Adipose tissue (tissue), 3 donors: ENCODE results near the gene C1orf53. TPM values are rescaled to one million over a fixed set of nuclear protein-coding genes. Genes with fewer than 3 reads are reported as not detected.

ENCODE experiments used
- H3K27ac ChIP-seq: one replicate; pipeline ENCODE4 v1.5.1; 2013; ENCODE audit warnings: low read depth, low read length
- WGBS, 3 donors: extraction: QIAGEN DNeasy Blood & Tissue Kit; methylation state at CpG; one replicate each; pipeline ENCODE4 v1.1.7; 2013; 5-methylcytosine and 5-hydroxymethylcytosine counted together
- polyA plus RNA-seq, 3 donors: library from polyadenylated mRNA; stranded (reverse); fragments of 200-250 nt; gene quantifications; one replicate each; pipeline ENCODE4 v1.2.3, GENCODE V29; 2013
- donor health status: healthy with polysubstance abuse.
- donor health status: Bipolar disorder and iron deficiency.
- donor health status: healthy.

Gene C1orf53
- polyA plus RNA-seq, 3 donors = 3.0 to 6.7 (median 6.2) TPM

DNA sequence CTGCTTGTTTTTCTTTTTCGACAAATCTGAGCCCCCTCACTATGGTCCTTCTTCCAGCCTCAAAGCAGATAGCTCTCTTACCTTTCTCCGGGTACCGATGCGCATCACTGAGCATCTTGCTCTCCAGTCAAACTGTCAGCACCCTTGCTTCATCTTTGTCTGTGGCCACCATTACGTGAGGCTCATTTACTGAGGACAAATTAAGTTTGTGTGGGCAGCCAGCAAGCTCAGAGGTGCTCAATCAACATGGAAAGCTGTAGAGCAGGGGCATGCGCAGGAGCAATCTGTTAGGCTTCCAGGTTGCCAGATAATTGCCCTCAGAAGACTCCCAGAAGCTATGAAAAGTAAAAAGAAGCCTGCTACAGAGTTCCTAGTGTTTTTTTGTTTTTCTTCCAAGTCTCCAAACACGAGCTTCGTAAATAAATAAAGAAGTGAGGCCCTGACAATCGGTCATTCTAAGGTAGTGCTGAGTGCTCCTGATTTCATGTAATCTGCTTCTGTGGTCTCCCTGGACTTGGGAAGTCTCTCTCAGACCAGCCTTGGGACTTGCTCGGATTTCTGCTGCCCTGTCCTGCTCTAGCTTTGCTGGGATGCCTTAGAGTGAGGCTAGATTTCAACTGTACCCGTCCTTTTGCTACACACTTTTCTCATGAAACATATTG, 1.8 kb downstream of the C1orf53 start:
- H3K27ac ChIP-seq = no peak overlapping the region
- 42 to 75% (median 54%) methylated on average over 11 of the region's 11 CpGs for WGBS, 3 donors

DNA sequence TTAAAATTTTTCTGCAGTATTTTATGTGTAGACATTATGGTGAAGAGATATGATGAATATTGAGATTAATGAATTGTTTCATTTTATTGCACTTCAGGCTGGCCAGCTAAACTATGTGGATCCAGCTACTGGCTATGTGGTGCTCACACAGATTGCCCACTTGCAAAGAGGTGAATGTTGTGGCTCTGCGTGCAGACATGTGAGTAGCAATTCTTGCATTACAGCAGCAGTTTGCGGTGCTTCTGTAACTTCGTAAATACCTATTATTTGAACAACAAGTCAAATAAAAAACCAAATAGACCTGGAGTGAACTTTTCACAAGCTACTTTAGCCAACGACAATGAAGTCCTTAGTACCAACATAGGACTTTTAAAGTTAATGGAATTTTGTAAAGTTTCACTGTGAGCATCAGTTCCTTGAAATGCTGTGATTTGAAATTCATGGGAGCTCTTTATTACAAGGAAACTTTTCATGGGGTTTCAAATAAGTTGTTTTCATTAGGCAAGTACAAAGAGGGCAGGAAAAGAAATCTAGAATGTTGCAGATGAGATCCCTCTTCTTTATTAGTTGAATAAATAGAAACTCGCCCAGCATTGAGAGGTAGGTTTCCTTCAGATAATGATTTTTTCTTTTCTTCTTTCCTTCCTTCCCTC, 3.4 kb downstream of the C1orf53 start:
- no peak overlapping the region for H3K27ac ChIP-seq
- WGBS, 3 donors = 43 to 68% (median 49%) methylated on average over 5 of the region's 5 CpGs

DNA sequence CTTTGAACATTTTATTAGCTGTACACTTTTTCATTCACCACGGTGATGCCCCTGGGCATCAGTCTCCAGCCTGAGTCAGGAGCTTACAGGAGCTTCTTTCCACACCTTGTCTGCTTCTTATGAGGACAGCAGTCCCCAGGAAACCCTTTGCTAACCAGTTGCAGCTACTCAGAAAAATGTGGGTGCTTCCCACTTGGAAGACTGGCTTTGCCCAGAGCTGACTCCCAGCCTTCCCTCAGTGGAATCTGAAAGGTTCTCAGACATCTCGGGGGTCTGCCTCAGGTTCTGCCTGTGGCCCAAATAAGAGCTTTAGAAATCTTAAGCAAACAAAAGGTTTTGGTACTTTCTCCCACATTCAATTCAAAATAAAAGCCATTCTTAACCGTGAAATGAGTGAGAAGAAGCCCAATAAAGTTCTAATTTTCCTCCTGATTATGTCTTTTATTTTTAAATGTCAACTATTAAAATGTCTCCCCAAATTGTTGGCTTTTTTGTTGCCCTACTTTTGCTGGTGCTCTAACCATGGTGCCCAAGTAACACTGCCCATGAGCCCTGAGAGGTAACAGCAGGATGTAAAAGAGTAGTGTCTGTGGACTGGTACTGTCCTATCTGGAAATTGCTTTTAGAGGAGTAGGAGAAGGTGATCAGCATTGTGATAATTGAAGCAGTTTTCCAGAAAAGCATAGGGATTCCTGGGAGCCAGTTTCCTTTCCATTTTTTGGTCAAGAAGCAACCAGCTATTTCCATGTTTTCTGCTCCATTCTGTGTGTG, 5.6 kb downstream of the C1orf53 start:
- H3K27ac ChIP-seq = no peak overlapping the region
- WGBS, 3 donors = 36 to 81% (median 40%) methylated on average over 3 of the region's 3 CpGs

DNA sequence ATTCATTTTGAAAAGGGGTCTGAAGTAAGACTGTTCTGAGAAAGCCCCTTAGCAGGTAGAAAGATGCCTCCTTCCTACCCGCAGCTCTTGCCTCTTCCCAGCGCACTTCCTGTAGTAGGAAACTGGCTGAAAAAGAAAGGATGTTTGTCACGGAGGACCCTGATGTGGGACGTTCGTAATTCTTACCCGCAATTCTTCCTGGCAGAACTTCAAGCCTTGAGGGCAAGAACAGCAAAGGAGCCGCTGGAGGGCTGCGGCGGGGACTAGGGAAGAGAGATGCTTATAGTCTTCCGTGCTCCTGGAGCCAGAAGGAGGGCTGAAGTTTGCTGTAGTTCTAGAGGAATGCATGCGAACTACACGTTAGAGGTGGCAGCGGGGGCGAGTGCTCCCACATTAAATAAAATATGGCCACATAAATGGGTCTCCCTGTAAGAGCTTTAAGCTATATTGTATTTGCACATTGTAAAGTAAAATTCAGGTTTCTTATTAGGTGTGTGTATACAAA, 6.3 kb downstream of the C1orf53 start:
- 8 to 20% (median 9%) methylated on average over 14 of the region's 14 CpGs for WGBS, 3 donors
- H3K27ac ChIP-seq = no peak overlapping the region

DNA sequence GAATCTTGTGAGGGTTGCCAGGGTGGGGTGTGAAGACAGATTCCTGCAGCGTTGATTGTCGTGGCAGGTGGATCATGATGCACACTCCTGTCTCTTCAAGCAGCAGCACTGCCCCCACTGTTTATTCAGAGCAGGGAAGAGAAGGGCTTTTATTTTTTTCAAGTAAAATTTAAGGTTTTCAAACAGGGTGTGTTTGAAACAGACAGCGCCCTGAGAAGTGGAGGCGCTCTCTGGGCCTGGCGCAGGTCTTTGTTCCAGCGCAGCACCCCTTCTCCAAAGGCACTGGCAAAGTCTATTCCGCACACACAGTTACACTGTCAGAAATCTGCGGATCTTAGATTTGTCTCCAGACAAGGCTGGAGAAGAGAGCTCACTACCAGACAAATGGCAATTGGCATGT, 7.0 kb downstream of the C1orf53 start:
- WGBS, 3 donors = 17 to 19% (median 19%) methylated on average over 8 of the region's 8 CpGs

DNA sequence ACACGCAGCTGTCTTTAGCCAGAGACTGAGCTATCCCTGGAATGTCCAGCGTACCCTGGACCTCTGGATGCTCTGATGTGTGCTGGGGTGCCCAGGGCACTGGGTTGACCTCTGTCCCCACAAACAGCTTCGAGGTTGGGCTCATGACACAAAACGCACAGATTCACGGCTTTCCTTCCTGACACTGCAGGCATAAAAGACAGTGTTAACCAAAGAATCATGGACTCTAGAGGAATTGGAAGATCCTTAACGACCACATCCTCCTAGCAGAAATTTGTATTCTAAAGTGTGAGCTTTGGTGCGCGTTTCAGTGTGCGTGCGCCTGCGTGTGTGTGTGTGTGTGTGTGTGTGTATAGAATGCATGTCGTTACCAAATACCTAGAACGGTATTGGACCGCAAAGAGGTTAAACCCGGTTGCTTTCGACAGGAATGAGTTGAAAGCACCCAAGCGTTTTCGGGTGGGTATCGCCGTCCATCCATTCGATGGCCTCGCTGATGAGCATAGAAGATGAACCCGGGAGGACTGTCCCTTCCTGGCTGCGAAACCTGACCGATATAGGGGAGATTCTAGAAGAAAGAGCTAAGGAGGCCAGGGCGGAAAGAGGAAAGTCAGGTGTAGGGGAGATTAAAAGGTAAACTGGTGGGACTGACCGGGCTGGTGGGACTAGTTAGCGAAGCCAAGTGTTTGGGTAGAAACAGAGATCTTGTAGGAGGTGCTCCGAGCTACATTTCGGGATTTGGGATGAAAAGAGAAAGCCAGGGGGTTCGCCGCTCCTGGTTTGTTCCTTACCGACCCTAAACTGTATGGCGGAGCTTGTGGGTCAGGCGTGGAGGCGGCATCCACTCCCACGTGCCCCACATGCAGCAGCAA, 7.9 kb downstream of the C1orf53 start:
- WGBS, 3 donors = 7 to 9% (median 9%) methylated on average over 37 of the region's 37 CpGs
- H3K27ac ChIP-seq = no peak overlapping the region

More for the DNA sequence above, 7.0 kb downstream of the C1orf53 start:
- no peak overlapping the region for H3K27ac ChIP-seq

DNA sequence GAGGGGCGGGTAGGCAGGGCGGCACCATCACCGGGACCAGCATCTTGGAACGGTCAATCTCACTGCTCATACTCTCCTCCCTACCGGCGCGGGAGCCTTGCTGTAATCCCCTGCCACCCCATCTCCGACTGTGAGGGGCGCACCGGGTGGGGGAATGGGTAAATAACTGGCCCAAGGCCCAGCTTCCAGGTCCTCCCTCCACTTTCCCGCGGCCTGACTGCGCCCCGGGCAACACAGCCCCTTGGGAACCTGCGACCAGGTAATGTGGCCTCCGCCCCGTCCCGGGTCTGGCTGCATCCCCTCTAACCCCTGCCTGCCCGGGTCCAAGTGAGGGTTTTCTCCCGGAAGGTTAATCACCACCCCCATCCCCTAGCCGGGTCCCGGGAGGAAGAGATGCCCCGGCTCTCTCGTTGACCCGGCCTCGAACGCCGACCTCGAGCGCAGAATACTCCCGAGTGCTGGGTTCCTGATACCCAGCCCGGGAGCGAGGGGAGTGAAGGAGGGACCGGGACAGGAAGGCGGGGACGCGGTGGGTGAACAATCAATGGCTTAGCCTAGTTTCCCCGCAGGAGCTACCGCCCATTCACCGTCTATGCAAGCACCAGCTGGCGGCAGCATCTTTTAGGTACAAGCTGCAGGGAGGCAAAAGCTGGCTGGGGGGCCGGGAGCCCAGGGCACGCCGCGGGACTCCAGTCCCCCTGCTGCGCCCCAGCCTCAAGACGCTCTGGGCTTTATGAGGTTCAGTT, 8.9 kb downstream of the C1orf53 start:
- WGBS, 3 donors = 2 to 3% (median 2%) methylated on average over 47 of the region's 47 CpGs
- no peak overlapping the region for H3K27ac ChIP-seq

DNA sequence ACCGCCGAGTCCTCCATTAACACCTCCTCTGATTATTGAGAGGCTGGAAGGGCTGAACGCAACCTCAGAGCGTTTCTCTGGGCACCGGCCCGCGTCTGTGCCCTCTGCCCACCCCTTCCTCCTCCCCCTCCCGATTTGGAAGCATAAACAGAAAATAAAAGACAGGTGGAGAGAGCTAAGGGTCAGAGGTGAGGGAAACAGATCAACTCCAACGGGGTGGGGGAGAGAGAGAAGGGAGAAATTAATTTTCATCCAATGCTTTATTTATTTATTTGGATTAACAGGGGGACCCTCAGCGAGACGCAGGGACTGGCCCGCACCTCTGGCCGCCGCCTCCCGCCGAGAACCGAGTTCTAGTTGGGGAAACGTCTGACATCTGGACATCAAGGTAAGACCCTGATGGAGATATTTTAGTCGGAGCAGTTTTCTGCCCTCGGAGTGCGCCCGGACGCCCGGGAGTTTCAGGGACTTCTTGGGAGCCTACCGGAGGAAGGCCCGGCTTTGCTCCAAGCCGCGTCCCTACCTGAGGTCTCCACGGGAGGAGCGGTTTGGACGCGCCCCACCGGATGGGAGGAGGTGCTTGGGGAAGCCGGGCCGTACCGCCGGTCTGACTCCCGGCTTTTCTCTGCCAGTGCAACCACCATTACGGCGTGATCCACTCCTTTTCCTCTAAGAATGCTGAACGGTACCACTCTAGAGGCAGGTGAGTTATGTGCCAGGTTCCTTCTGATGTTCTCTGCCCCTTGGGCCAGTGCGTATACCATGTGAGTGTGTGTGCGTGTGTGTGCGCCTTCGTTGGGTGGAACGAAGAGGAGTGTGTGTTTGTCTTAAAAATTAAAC, 9.6 kb downstream of the C1orf53 start:
- 2 to 3% (median 2%) methylated on average over 46 of the region's 46 CpGs for WGBS, 3 donors
- no peak overlapping the region for H3K27ac ChIP-seq

DNA sequence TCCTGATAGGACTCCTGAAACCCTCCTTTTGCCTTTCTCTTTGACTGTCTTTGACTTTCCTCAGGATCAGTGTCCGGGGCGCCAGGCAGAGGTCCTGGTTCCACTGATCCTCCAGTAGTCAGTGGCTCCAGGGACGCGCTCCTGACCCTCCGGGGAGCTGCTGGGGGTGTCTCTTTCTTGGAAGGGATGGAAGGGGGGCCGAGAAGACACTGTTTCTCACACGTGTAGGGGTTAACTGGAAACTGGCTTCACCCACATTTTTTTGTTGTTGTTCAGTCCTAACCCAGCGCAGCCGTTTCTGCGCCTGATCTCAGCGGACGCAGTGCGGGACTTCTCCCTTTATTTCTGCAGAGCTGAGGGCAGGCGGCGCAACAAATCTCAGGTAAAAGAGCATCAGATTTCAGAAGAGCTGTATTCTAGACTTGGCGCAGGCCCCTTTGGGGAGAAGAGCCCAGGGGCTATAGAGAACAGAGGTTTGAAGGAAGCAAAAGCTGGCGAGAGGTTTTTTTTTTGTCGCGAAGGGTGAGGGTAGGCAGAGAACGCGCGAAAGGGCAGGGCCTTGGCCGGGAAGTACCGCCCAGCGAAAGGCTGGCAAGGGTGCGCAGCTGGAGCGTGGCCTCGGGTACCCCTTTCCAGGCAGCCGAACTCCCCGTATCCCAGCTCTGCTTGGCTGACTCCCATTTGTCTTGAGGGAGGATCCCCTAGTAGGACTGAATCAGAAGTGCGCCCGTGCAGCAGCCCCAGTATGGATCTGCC, 10.5 kb downstream of the C1orf53 start:
- no peak overlapping the region for H3K27ac ChIP-seq

DNA sequence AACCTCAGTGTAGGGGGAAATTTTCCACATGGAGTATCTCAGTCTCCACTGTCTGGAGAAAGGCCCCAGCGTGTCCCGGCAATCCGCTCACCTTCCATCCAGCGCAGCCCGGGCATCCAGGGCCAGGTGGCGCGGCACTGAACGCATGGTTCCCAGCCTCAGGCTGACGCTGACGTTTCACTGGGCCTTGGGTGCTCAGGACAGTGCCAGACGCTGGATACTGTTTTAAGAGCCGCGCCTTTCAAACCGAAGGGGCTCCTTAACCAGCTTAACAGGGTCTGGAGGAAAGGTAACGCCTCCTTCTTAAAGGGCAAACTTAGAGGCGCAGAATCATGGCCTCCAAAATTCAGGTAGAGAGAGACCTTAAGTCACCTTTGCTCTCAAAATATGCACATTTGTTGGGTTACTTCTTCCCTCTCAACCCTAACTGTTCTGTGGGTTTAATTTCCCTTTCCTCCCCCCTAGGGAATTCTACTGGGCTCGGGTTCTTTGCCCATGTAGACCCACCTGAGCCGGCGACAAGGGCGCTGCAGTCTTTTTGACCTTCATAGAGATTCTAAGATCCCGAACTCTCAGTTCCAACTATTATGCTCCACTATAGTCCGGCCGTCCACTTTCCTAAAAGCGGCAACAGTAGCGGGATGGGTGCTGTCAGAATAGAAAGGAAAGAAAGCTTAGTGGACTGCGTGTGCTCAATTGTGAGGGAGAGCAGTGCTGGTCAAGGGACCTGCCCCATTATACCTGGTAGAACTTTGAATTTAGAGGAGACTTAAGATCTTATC, 11.3 kb downstream of the C1orf53 start:
- H3K27ac ChIP-seq = no peak overlapping the region
- WGBS, 3 donors = 17 to 31% (median 22%) methylated on average over 26 of the region's 26 CpGs

More for the DNA sequence above, 10.5 kb downstream of the C1orf53 start:
- WGBS, 3 donors = 3 to 6% (median 3%) methylated on average over 32 of the region's 32 CpGs

DNA sequence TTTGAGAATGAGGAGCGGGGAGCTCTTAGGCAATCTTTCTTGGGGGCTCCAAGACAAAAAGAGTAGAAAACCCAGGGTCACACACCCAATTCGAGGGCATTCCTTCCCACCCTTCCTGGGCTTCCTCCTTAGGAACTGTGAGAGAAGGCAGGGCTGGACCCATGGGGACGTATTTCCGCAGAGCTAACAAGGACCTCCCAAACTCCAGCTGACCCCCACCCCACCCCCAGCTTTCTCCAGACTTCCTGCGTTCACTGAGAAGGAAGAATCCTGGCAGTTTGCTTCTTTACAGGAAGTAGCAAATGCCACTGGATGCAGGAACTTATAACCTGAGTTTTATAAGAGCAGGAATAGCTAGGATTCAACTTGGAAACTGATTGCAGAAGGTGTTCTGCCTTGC, 12.1 kb downstream of the C1orf53 start:
- no peak overlapping the region for H3K27ac ChIP-seq
- WGBS, 3 donors = 12 to 18% (median 17%) methylated on average over 5 of the region's 5 CpGs

DNA sequence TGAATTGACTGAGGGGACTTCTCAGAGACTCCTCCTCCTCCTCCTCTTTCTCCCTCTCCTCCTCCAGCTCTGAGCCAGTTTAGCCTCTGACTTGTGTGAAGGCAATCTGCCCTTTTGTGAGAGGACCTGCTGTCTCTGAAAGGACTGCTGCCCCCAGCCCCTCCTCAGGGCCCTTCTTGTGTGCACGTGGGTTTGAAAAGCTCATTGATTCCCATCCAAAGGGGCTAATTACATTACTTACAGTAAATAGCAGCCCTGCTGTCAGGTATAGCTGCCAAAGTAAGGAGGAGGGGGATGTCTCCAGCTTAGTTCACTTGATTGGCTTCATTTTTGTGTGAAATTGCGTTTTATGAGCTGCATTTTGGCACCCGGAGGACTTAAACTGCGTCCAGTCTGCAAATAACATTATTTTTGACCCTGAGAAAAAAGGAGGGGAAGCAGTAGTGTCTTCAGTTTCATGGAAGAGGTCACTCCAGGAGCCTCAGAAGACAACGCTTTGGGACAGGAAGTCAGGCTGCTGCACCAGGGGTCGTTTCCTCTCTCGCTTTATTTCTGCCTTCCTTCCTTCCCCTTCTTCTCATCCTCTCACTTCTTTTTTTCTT, 12.9 kb downstream of the C1orf53 start:
- 6 to 8% (median 7%) methylated on average over 7 of the region's 7 CpGs for WGBS, 3 donors
- no peak overlapping the region for H3K27ac ChIP-seq

DNA sequence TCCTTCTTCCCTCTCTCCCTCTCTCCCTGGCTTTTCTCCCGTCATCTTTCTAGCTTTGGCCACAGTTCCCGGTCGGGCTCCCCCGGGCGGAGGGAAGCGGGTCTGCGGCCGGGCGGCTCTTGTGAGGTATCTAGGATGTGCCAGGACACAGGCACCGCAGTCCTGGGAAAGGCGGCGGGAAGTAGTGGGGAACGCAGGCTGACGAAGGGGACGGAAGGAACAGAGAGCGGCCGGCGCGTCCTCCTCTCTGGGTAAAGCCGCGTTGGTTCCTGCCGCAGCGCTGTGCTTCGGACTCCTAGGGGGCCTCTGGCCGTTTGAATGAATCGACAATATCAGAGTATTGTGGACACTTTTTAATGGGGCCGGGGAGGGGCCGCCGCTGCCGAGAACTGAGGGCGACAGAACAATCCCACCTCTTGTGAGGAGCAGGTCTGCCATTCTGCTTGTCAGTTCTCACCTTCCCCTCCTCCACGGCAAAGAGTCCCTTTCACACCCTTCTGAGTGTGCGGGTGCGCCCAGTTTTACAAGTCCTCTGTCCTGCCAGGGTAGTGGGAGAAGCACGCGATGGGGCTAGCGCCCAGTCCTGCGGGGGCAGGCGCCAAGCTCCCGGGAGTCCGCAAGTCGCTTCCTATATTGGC, 13.6 kb downstream of the C1orf53 start:
- H3K27ac ChIP-seq = no peak overlapping the region
- whole genome bisulfite sequencing, 3 donors = 1 to 2% (median 1%) methylated on average over 42 of the region's 42 CpGs

DNA sequence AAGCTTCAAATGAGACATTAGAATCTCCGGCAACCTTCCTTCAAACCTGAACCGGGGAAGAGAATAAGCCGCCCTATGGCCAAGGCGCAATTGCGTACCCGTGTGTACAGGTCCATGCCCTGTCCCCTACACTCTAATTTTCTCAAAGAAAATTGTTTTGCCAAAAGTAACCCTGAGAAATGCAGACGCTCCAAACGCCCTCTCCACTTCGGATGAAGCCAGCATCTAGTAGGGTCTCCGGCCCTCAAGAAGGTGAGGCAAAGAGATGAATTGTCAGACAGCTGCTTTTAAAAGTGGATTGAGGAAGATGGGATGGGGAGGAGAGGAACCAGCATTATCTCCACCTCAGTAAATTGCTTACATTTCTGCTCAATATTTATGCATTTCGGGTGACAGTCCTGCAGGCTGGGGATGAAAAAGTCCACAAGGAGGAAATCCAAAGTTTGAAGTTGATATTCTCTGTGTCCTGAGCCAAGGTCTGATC, 14.1 kb downstream of the C1orf53 start:
- H3K27ac ChIP-seq = no peak overlapping the region
- 8 to 13% (median 12%) methylated on average over 11 of the region's 11 CpGs for WGBS, 3 donors
